HK-2 (cell line): Measurements from ENCODE around the gene EIF4H.
"Not testable (repeated sequence)": the region's sequence is repeated elsewhere in the genome, so short reads cannot be mapped to it uniquely, and the experiment has no call there.

ENCODE experiments used
- DNase-seq: peaks from one replicate; pipeline ENCODE4 v3.0.0-alpha.2; 2018; ENCODE audit not compliant: unreplicated experiment

EIF4H gene

GRCh38 chr7:74199551-74200355 lies 25.6 kb downstream of the EIF4H start:
- DNase-seq, result peak; percentile 50

DNA sequence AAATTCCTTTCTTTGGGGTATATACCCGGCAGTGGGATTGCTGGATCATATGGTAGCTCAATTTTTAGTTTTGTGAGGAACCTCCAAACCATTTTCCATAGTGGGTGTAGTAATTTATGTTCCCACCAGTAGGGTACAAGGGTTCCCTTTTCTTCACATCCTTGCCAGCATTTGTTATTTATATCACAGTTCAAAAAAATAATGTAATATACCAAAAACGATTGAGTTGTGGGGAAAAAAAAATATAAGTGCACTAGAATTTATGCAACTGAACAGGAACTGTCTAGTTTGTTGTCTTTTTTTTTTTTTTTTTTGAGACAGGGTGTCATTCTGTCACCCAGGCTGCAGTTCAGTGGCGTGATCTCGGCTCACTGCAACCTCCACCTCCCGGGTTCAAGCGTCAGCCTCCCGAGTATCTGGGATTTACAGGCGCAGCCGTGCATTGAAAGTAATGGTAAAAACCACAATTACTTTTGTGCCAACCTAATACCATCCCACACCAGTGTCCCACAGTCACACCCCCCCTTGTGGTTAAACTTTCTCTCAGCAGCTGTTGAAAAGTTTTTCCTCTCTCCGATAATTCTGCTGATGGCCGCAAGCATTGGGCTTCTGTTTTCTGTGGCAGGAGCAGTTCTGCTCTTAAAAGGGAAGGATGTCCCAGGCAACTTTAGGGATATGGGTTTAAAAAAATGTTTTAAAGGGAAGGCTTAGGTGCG lies 28.8 kb downstream of the EIF4H start:
- DNase-seq, result peak; percentile 36

DNA sequence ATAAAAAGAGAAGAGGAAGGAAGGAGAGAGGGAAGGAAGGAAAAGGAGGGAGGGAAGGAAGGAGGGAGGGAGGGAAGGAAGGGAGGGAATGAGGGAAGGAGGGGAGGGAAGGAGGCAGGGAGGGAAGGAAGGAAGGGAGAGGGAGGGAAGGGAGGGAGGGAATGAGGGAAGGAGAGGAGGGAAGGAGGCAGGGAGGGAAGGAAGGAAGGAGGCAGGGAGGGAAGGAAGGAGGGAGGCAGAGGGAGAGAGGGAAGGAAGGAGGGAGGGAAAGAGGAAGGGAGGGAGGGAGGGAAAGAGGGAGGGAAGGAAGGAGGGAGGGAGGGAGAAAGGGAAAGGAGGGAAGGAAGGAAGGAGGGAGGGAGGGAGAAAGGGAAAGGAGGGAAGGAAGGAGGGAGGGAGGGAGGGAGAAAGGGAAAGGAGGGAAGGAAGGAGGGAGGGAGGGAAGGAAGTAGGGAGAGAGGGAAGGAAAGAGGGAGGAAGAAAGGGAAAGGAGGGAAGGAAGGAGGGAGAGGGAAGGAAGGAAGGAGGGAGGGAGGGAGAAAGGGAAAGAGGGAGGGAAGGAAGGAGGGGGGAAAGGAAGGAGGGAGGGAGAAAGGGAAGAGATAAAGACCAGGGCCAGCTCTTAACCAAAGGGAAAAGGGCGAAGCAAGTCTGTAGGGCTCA lies 29.9 kb downstream of the EIF4H start:
- no peak for DNase-seq

DNA sequence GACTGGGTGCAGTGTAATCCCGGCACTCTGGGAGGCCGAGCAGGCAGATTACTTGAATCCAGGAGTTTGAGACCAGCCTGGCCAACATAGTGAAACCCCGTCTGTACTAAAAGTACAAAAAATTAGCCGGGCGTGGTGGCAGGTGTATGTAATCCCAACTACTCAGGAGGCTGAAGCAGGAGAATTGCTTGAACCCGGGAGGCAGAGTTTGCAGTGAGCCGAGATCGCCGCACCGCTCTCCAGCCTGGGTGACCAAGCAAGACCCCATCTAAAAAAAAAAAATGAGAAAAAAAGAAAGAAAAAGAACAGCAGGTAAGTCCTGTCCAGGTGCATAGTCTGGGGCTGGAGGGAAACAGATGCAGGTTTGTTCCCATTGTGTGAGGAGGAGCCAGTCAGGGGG lies 31.9 kb downstream of the EIF4H start:
- not testable (repeated sequence) for DNase-seq

DNA sequence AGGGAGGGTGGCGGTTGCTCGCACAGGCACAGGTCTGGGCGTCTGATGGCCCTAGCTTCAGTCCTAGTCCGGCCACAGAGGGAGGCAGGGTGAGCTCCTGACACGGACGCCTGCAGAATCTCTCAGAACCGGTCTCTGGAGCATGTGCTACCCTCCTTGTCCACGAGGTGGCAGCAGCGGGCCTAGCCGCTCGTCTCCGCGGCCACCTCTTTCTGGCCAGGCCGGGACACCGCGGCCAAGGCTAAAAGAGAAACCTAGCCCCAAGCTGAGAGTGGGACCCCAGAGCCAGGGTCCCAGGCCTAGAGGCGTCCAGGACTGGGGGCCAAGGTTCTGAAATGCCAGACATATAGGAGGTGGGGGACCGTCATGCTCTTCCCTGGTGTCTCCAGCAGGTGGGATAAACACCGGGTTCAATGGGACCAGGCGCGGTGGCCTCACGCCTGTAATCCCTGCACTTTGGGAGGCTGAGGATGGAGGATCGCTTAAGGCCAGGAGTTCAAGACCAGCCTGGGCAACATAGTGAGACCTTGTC lies 32.5 kb downstream of the EIF4H start:
- DNase-seq, result peak; percentile 93

DNA sequence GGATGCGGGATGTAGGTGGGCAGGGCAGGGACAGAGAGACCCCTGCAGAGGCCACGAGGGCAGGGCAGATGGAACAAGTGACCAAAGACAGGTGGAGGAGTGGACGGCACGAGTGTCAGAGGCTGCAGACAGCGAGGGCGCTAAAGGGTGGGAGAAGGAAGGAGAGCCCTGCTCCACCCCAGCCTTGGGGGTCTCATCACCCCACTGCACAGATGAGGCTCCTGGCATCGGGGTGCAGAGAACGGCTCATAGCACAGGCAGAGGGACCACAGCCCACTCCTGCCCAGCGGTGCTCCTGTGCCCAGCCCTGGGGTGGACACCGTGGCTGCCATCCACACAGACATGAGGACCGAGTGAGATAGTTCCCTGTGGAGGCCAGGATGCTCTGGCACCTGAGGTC lies 33.4 kb downstream of the EIF4H start:
- DNase-seq, result no peak

DNA sequence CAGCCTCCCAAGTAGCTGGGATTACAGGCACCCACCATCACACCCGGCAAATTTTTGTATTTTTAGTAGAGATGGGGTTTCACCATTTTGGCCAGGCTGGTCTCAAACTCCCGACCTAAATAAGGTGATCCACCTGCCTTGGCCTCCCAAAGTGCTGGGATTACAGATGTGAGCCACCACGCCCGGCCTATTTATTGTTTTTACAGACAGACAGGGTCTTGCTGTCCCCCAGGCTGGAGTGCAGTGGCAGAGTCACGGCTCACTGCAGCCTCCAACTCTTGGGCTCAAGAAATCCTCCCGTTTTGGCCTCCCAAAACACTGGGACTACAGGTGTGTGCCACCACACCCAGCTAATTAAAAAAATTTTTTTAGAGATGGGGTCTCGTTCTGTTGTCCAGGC lies 34.1 kb downstream of the EIF4H start:
- not testable (repeated sequence) for DNase-seq

GRCh38 chr7:74212661-74213060 lies 38.5 kb downstream of the EIF4H start:
- DNase-seq, result no peak

DNA sequence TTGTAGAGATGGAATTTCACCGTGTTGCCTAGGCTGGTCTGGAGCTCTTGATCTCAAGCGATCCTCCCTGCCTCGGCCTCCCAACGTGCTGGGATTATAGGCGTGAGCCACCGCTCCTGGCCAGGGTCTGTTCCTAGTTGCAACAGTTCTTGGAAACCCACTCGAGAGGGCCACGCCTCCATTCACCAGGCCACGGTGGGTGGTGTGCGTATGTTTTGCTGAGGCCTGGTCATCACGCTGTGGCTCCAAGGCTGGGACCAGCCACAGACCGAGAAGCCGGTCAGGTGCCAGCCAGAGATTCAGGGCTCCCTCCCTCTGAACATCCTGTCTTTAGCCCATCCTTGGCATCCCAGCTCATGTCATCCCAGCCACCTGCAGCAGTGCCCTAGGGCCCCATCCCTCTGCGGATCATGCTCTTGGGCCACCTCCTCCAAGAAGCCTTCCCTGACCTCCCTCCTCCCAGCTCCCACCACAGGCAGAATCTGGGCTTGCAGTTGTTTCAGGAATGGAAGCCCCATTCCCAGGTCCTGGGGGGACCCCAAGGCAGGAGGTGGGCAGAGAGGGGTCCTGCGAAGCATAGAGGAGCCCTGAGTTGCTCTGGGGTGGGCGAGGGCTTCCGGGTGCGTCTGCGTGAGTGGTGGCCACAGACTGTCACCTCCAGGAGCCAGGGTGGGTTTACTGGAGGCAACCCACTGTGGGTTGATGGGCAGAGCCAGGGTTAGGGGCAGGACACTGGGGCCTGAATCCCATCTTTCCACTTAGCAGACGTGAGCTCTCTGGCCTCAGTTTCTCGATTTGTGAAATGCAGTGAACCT lies 40.9 kb downstream of the EIF4H start:
- no peak for DNase-seq

DNA sequence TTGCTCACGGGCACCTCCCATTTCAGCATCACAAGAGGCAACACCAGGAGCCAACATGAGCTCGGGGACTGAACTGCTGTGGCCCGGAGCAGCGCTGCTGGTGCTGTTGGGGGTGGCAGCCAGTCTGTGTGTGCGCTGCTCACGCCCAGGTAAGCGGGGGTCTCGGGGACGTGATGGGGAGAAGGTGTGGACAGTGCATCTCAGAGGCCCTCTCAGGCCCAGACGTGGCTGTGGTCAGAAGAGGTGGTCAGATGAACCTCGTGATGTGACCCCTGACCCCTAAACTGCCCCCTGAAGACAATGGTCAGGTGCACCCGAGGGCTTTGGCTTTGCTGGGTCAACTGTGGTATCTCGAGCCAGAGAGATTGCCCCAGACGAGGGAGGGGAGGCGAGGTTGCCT lies 41.8 kb downstream of the EIF4H start:
- DNase-seq, result no peak

GRCh38 chr7:74216361-74216761 lies 42.2 kb downstream of the EIF4H start:
- no peak for DNase-seq

DNA sequence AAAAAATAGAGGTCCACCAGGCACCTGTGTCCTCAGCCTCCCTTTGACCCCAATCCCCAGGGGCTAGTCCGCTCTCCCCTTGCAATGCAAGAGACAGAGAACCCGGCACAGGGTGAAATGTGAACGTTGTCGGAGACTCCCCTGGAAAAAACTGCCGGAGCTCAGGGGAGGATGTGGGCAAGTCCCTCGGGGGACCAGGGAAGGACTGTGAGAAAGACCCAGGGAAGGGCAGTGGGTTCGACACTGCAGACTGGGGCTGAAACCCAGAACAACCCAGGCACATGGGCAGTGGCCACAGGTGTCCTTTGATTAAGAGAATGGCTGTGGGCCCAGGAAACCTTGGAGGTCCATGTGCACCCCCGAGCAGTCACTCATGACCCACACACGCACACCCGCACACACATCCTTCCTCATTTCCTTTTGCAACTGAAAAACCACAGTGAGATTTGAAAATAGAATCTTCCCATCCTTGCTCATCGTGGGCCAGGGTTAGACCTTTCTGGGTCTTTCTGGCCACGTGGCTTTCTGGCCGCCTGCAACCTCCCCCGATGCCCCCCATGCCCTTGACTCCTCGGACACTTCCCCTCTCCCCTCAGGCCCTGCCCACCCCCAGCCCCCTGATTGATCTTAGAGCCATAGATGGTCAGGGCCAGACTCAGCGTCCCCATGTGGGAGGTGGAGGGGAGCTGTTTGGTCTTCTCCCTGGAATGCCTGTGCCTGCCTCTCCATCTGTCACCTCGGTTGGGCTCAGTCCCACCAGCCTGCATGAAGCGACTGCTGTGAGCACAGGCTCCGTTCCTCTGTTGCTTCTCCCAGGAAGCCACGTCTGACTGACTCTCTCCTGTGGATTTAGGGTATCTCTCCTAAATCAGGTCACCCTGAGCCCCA lies 43.5 kb downstream of the EIF4H start:
- no peak for DNase-seq

DNA sequence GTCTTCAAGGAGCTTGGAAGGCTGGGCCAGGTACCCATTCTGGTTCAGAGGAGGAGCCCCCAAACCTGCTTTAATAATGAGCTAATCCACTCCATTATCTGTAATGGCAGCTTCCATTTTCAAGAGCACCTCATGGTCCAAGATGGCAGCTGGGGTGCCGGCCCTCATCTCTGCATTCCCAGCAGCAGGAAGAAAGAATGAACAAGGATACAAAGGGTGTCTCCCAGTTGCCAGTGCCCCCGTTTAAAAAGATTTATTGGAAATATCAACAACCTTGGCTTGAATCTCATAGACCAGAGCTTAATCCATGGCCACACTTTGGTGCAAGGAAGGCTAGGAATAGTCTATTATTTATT lies 44.2 kb downstream of the EIF4H start:
- DNase-seq, result no peak

- no peak for DNase-seq
Observed at GRCh38 chr7:74219416-74219815, 45.3 kb downstream of the EIF4H start.

DNA sequence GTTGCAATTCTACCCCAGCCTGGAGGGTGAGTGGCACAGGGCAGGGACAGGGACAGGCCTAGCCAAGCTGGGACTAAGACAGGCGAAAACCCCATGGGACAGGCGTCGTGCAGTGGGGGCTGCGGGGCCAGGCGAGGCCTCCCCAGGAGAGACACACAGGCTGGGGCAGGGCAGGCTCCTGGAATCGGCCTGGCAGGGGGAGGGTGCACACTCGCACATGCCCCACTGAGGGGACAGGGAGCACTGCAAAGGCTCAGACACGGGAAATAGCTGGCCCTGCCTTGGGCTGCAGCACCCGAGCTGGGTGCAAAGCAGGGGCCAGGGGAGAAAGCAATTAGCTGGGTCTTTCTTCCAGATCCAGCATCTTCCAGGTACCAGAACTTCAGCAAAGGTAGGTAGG lies 46.1 kb downstream of the EIF4H start:
- no peak for DNase-seq

GRCh38 chr7:74221713-74222112 lies 47.6 kb downstream of the EIF4H start:
- DNase-seq, result no peak

DNA sequence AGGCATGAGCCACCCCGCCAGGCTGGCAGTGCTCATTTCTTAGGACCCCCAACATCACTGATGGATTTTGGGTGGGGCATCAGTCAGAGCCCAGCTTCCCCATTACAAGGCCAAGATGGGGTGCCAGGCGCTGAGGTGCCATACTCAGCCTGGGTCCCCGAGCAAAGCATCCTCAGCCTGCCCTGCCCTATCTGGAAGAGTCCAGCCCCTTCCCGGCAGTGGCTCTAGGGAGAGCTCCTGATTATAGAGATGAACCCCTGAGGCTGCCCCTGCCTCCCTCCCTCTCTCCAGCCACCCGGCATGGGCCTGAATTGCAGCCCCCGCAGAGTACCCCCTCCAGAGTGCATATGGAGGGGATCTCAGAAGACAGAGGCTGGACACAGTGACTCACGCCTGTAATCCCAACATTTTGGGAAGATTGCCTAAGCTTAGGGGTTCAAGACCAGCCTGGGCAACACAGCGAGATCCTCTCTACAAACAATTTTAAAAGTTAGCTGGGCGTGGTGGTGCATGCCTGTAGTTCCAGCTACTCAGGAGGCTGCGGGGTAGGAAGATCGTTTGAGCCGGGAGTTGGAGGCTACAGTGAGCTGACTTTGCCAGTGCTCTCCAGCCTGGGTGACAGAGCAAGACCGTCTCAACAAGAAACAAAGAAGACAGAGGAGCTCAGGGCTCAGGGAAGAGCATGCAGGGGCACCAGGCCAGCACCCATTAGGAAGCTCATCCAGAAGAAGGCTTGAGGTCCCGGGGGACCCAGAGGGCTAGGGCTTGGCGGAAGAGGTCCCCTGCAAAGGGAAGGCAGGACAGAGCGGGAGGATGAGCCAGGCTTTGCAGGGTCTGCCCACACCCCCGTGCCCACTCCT lies 48.9 kb downstream of the EIF4H start:
- no peak for DNase-seq

- no peak for DNase-seq
Observed at GRCh38 chr7:74223711-74224510, 49.8 kb downstream of the EIF4H start.

GRCh38 chr7:74224511-74224832 lies 50.3 kb downstream of the EIF4H start:
- no peak for DNase-seq
